Esophagus muscularis mucosa (tissue), 4 donors: ENCODE data around the gene MRPL58. TPM values are rescaled to one million over a fixed set of nuclear protein-coding genes. Genes with fewer than 3 reads are reported as not detected.

Experiments used
- DNase-seq: peaks from one replicate; pipeline ENCODE4 v3.0.0-alpha.2; 2017; ENCODE audit errors: extremely low spot score
- H3K27ac ChIP-seq, 4 donors: fragments of 200-600 bp; sonication (generic); replicated peaks in 1 of 4; 1 replicate in 3 of 4; 2 replicates in 1 of 4; pipeline ENCODE4 v1.5.1; 2016 to 2019; ENCODE audit warnings: mild to moderate bottlenecking in 1 of 4
- H3K27me3 ChIP-seq, 4 donors: fragments of 200-600 bp; sonication (generic); one replicate each; pipeline versions ENCODE4 v1.5.1 to v1.6.0; 2016 to 2019
- H3K36me3 ChIP-seq, 4 donors: fragments of 200-600 bp; sonication (generic); one replicate each; pipeline ENCODE4 v1.5.1; 2016 to 2019
- H3K4me1 ChIP-seq, 4 donors: fragments of 200-600 bp; sonication (generic); one replicate each; pipeline ENCODE4 v1.5.1; 2016 to 2019
- H3K4me3 ChIP-seq, 4 donors: fragments of 200-600 bp; sonication (generic); 1 replicate in 2 of 4; 2 replicates in 2 of 4; pipeline ENCODE4 v1.5.1; 2016 to 2019; ENCODE audit warnings: mild to moderate bottlenecking in 4 of 4, moderate library complexity in 1 of 4
- H3K9me3 ChIP-seq, 4 donors: fragments of 200-600 bp; sonication (generic); 1 replicate in 3 of 4; 2 replicates in 1 of 4; pipeline ENCODE4 v1.5.1; 2016 to 2019
- CTCF ChIP-seq, 3 experiments: fragments of 200-600 bp in 2 of 3; fragments of 450-650 bp in 1 of 3; sonication (generic) in 2 of 3; IDR thresholded peaks; one replicate each; pipeline ENCODE4 v1.5.1; 2017 to 2019; ENCODE audit warnings: antibody characterized with exemption in 3 of 3, mild to moderate bottlenecking in 2 of 3, moderate library complexity in 1 of 3
- EP300 ChIP-seq: sonication (generic); formaldehyde crosslinking; IDR thresholded peaks from one replicate; pipeline ENCODE4 v1.6.1; 2017; ENCODE audit warnings: antibody characterized with exemption
- POLR2A ChIP-seq: fragments of 450-650 bp; IDR thresholded peaks from one replicate; pipeline ENCODE4 v1.6.1; 2017; ENCODE audit warnings: antibody characterized with exemption, moderate library complexity, mild to moderate bottlenecking, low read depth
- POLR2AphosphoS5 ChIP-seq, 2 donors: sonication (generic); formaldehyde crosslinking; IDR thresholded peaks; one replicate each; pipeline ENCODE4 v1.6.1; 2017; ENCODE audit warnings: antibody characterized with exemption in 2 of 2
- WGBS: methylation state at CpG from one replicate; pipeline ENCODE4 v1.1.5; 2018; 5-methylcytosine and 5-hydroxymethylcytosine counted together
- intact Hi-C: fragments of 100-400 bp; cut with DNase I; formaldehyde crosslinking; loops from one replicate; pipeline ENCODE4 v1.15.1; 2023
- total RNA-seq, 4 donors: library from RNA; depleted of rRNA; stranded (reverse); fragments of >200 nt; gene quantifications; one replicate each; pipeline versions ENCODE4 v1.1.0 to v1.2.1, GENCODE V29; 2016

The MRPL58 gene
- total RNA-seq, 4 donors from 2014 or later: 34.9 to 47.8 (median 40.2) TPM

GRCh38 chr17:75051941-75052340 is 39.5 kb downstream of the MRPL58 start:
- Histone ChIP-seq H3K9me3 (no peaks in the 10 kb centered on the region), H3K27me3 (no peaks in the 10 kb centered on the region), H3K27ac (no peak overlapping the region), H3K4me1 (peaks cover 16 to 25% (median 22%) of the 10 kb centered on the region in 4 donors), H3K36me3 (peaks cover 16 to 72% (median 47%) of the 10 kb centered on the region in 4 donors), H3K4me3 (no peak overlapping the region)
- intact Hi-C loops: no loop called here
- WGBS: 81% methylated on average over 2 of the region's 2 CpGs
- no peak for TF ChIP-seq POLR2A
- TF ChIP-seq CTCF (IDR thresholded peaks at IDR 0.05): no peak
- TF ChIP-seq POLR2AphosphoS5 (IDR thresholded peaks at IDR 0.05): no peak
- no peak for TF ChIP-seq EP300
- DNase-seq: no peak

GRCh38 chr17:75059369-75060345 is 47.2 kb downstream of the MRPL58 start:
- TF ChIP-seq EP300 (no peak), CTCF (IDR thresholded peaks at IDR 0.05) (peak; percentile 46 to 63 (median 50)), POLR2AphosphoS5 (IDR thresholded peaks at IDR 0.05) (peak in 1 of 2 donors; percentile 45), POLR2A (no peak)
- Histone ChIP-seq H3K27ac (peak overlapping the region; percentile 69 to 85 (median 76)), H3K4me3 (no peak overlapping the region), H3K27me3 (no peaks in the 10 kb centered on the region), H3K36me3 (peaks cover 35 to 82% (median 57%) of the 10 kb centered on the region in 4 donors), H3K9me3 (no peaks in the 10 kb centered on the region), H3K4me1 (peaks cover 10 to 18% (median 16%) of the 10 kb centered on the region in 4 donors)
- 55% methylated on average over 19 of the region's 25 CpGs for WGBS
- intact Hi-C loops: loop anchor here (5.0 kb wide), 1 partner anchor 143 kb away; no protein-coding TSS in a partner anchor
- DNase-seq: no peak

GRCh38 chr17:75060434-75061054 is 48.1 kb downstream of the MRPL58 start:
- TF ChIP-seq EP300 (no peak), POLR2AphosphoS5 (IDR thresholded peaks at IDR 0.05) (no peak), CTCF (IDR thresholded peaks at IDR 0.05) (no peak), POLR2A (no peak)
- H3K27me3 ChIP-seq: no peaks in the 10 kb centered on the region
- H3K36me3 ChIP-seq: peaks cover 38 to 82% (median 55%) of the 10 kb centered on the region in 4 donors
- no peaks in the 10 kb centered on the region for H3K9me3 ChIP-seq
- intact Hi-C loops: loop anchor here (5.0 kb wide), 1 partner anchor 142 kb away; no protein-coding TSS in a partner anchor
- peaks cover 10 to 18% (median 16%) of the 10 kb centered on the region in 4 donors for H3K4me1 ChIP-seq
- no peak for DNase-seq
- peak overlapping the region; percentile 69 to 85 (median 76) for H3K27ac ChIP-seq
- 89% methylated on average over 26 of the region's 26 CpGs for WGBS
- H3K4me3 ChIP-seq: no peak overlapping the region

- WGBS: 91% methylated on average over 10 of the region's 10 CpGs
- TF ChIP-seq EP300 (no peak), POLR2A (no peak), CTCF (IDR thresholded peaks at IDR 0.05) (no peak), POLR2AphosphoS5 (IDR thresholded peaks at IDR 0.05) (no peak)
- no peak overlapping the region for H3K4me3 ChIP-seq
- peaks cover 10 to 18% (median 16%) of the 10 kb centered on the region in 4 donors for H3K4me1 ChIP-seq
- intact Hi-C loops: loop anchor here (5.0 kb wide), 1 partner anchor 141 kb away; no protein-coding TSS in a partner anchor
- no peaks in the 10 kb centered on the region for H3K9me3 ChIP-seq
- peak overlapping the region; percentile 69 to 85 (median 76) for H3K27ac ChIP-seq
- H3K36me3 ChIP-seq: peaks cover 38 to 79% (median 56%) of the 10 kb centered on the region in 4 donors
- no peak for DNase-seq
- no peaks in the 10 kb centered on the region for H3K27me3 ChIP-seq
These were observed 48.6 kb downstream of the MRPL58 start for GRCh38 chr17:75061055-75061438.
